DND-41 (cell line): Measurements from ENCODE around the gene OSBPL5.

Experiments used
- ATAC-seq: fragments of 200-7000 bp; cut with Tn5 transposase; 3 replicates; pipeline ENCODE4 v1.9.1; 2021; ENCODE audit warnings: low read depth; ENCODE audit not compliant: insufficient read depth
- DNase-seq: peaks from one replicate; pipeline ENCODE4 v3.0.0-alpha.2; 2020
- H2AFZ ChIP-seq: 2 replicates; pipeline ENCODE4 v1.6.0; 2012; ENCODE audit warnings: low read depth, low read length
- H3K27ac ChIP-seq: 2 replicates; pipeline ENCODE4 v1.5.1; 2012; ENCODE audit warnings: low read length, inconsistent platforms
- H3K27me3 ChIP-seq: fragments of 200-600 bp; sonication (generic); 2 replicates; pipeline ENCODE4 v1.6.0; 2012; ENCODE audit warnings: low read length, mild to moderate bottlenecking, inconsistent platforms; ENCODE audit not compliant: insufficient read depth, poor library complexity
- H3K36me3 ChIP-seq: 2 replicates; pipeline ENCODE4 v1.5.1; 2012; ENCODE audit warnings: low read length, inconsistent platforms; ENCODE audit not compliant: insufficient read depth
- H3K4me1 ChIP-seq: 2 replicates; pipeline ENCODE4 v1.5.1; 2012; ENCODE audit warnings: mild to moderate bottlenecking, low read length; ENCODE audit not compliant: insufficient read depth
- H3K4me2 ChIP-seq: 2 replicates; pipeline ENCODE4 v1.6.0; 2012; ENCODE audit warnings: mild to moderate bottlenecking, moderate library complexity, low read length, inconsistent platforms; ENCODE audit not compliant: insufficient read depth
- H3K4me3 ChIP-seq, 2 experiments: fragments of 200-600 bp in 1 of 2; shearing (Covaris generic) in 1 of 2; 2 replicates each; pipeline ENCODE4 v1.5.1; 2012 to 2016; ENCODE audit warnings: inconsistent platforms in 2 of 2, low read length in 2 of 2, mild to moderate bottlenecking in 2 of 2, low read depth in 1 of 2, moderate library complexity in 1 of 2
- H3K79me2 ChIP-seq: 2 replicates; pipeline ENCODE4 v1.6.0; 2012; ENCODE audit warnings: low read length, inconsistent platforms; ENCODE audit not compliant: insufficient read depth
- H3K9ac ChIP-seq: 2 replicates; pipeline ENCODE4 v1.6.0; 2012; ENCODE audit warnings: low read depth, mild to moderate bottlenecking, inconsistent platforms, low read length, moderate library complexity
- H3K9me3 ChIP-seq: 2 replicates; pipeline ENCODE4 v1.5.1; 2012; ENCODE audit warnings: low read length, moderate library complexity, mild to moderate bottlenecking, inconsistent platforms; ENCODE audit not compliant: insufficient read depth, severe bottlenecking
- H4K20me1 ChIP-seq: 2 replicates; pipeline ENCODE4 v1.6.0; 2012; ENCODE audit warnings: low read length; ENCODE audit not compliant: insufficient read depth
- CTCF ChIP-seq: IDR thresholded peaks from 2 replicates; pipeline ENCODE4 v1.5.1; 2012; ENCODE audit warnings: borderline replicate concordance, low read length, moderate library complexity, mild to moderate bottlenecking; ENCODE audit not compliant: poor library complexity, severe bottlenecking; ENCODE audit errors: extremely low read depth
- EZH2 ChIP-seq: IDR thresholded peaks from 3 replicates; pipeline ENCODE4 v1.6.1; 2012; ENCODE audit warnings: borderline replicate concordance, low read depth, mild to moderate bottlenecking, moderate library complexity, low read length, inconsistent platforms; ENCODE audit not compliant: severe bottlenecking

OSBPL5 gene

GRCh38 chr11:3143136-3143880 is 21.8 kb downstream of the OSBPL5 start:
- Histone ChIP-seq H3K4me2 (no peak overlapping the region), H3K4me1 (0 out of 2 replicates have a peak, but pooled peaks cover under 1% of the 10 kb centered on the region)
- DNase-seq, result no peak

DNA sequence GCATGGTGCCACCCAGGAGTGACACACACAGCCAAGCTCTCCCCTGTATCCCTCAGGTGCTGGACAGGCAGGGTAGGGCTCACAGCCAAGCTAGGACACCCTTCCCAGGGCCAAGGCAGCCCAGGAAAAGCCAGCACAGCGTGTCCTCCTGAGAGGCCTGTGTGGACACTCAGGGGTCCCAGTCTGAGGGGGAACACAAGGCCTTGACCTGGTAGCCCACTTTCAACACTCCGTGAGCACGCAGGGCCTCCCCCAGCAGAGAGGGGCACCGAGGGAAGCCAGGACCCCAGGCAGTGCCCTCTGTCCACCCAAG is 24.9 kb downstream of the OSBPL5 start:
- H3K4me1 ChIP-seq, result peaks cover 14% of the 10 kb centered on the region
- no peaks in the 10 kb centered on the region for H3K9me3 ChIP-seq
- no peak overlapping the region for H2AFZ ChIP-seq
- ATAC-seq, result no peak
- peaks cover 53% of the 10 kb centered on the region for H3K36me3 ChIP-seq
- no peak overlapping the region for H3K4me2 ChIP-seq
- no peak for TF ChIP-seq CTCF
- TF ChIP-seq EZH2, result no peak
- no peak overlapping the region for H3K27ac ChIP-seq
- peaks cover 94% of the 10 kb centered on the region for H4K20me1 ChIP-seq
- no peaks in the 10 kb centered on the region for H3K27me3 ChIP-seq
- H3K4me3 ChIP-seq, result no peak overlapping the region
- no peak overlapping the region for H3K9ac ChIP-seq
- DNase-seq, result no peak
- H3K79me2 ChIP-seq, result peaks cover 98% of the 10 kb centered on the region

More at GRCh38 chr11:3143136-3143880, 21.8 kb downstream of the OSBPL5 start:
- peaks cover 93% of the 10 kb centered on the region for H4K20me1 ChIP-seq
- H3K9me3 ChIP-seq, result no peaks in the 10 kb centered on the region
- H2AFZ ChIP-seq, result no peak overlapping the region
- no peak overlapping the region for H3K9ac ChIP-seq
- TF ChIP-seq CTCF (no peak), EZH2 (no peak)
- H3K4me3 ChIP-seq, result no peak overlapping the region
- H3K27ac ChIP-seq, result no peak overlapping the region
- peaks cover 98% of the 10 kb centered on the region for H3K79me2 ChIP-seq
- H3K36me3 ChIP-seq, result peaks cover 57% of the 10 kb centered on the region
- no peaks in the 10 kb centered on the region for H3K27me3 ChIP-seq
- ATAC-seq, result no peak

DNA sequence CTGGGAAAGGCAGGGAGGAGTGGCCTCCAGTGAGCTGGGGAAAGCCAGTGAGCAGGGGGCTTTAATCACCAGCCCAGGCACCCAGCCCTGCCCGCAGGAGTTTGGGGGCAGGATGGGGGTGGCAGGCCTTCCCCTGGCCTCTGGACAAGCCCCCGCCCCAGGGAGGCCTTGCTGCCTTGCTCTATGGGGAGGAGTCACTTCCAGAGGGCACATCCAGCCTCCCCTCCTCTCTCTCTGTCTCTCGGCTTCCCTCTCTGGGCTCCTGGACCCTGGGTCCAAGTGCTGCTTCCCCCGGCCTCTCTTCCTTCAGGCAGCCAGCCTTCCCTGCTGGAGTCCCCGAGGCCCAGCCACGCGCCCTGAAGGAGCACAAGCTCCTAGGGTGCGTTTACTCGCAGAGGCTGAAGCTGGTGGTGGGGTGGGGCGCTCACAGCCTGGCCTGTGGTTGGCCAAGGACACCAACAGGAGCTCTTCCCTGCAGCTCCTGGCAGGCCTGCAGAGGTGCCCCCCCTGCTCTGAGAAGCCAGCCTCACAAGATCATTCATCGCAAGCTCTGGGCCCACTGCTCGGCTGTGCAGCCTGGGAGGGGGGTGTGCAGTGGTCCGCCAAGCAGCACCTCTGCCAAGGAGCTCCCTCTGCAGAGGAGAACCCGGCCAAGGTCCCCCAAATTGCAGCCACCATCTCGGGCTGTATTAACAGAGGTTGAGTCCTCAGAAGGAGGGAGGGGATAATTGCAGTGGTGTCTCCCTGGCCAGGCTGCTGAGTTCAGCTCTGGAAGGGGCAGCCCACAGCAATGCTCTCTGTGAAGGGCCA is 25.4 kb downstream of the OSBPL5 start:
- ATAC-seq (no peak), DNase-seq (no peak)
- Histone ChIP-seq H3K9ac (no peak overlapping the region), H3K27me3 (no peaks in the 10 kb centered on the region), H3K9me3 (no peaks in the 10 kb centered on the region), H3K4me1 (peaks cover 14% of the 10 kb centered on the region), H3K4me3 (no peak overlapping the region), H4K20me1 (peaks cover 94% of the 10 kb centered on the region), H3K36me3 (peaks cover 49% of the 10 kb centered on the region), H2AFZ (no peak overlapping the region), H3K4me2 (no peak overlapping the region), H3K27ac (0 out of 2 replicates have a peak overlapping the region, but pooled peaks have one; percentile 17), H3K79me2 (peaks cover 98% of the 10 kb centered on the region)
- TF ChIP-seq EZH2 (no peak), CTCF (no peak)
